Measurements from ENCODE around the gene PMM2. TPM values are rescaled to one million over a fixed set of nuclear protein-coding genes. Genes with fewer than 3 reads are reported as not detected.

The PMM2 gene
- 27.6 and 29.5 TPM in 2 replicates for total RNA-seq

DNA sequence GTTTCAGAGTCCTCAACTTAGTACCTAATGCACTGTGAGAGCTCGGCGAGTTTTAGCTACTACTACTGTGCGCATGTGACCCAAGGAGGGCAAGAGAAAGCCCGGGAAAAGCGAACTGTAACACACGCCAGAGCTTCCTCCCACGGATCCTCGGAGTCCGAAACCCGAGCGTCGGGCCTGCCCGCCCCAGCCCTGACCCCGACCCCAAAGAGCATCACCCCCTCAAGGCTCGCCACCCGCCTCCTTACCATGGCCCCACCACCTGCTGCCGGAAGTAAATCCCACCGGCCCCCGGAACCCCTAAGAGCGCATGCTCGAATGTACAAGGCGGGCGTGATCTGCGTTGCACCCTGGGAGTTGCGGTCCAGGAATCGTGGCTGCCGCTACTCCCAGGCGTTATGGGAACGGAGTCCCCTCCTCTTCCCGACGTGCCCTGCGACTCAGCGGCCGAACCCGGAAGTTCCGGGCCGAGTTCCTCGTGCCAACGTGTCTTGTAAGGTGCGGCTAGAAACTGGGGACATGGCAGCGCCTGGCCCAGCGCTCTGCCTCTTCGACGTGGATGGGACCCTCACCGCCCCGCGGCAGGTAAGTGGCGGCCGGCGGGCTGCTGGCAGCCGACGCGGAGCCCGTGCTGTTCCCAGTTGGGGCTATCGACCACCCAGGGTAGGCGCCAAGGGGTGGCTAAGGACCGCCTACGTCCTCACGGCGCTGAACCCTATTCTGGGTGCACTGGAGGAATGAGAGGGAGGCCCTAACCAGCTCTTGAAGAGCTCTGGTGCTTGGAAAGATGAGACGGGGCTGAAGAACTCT, at the start of gene PMM2, which contains the start of gene TMEM186:
PMM2 (plus strand) TSS at position 476 of the 810 bp plus-strand sequence; CDS start at position 520, 44 bp downstream.
TMEM186 (minus strand) TSS at position 276 of the 810 bp plus-strand sequence; CDS start at position 251, 25 bp downstream.

DNA sequence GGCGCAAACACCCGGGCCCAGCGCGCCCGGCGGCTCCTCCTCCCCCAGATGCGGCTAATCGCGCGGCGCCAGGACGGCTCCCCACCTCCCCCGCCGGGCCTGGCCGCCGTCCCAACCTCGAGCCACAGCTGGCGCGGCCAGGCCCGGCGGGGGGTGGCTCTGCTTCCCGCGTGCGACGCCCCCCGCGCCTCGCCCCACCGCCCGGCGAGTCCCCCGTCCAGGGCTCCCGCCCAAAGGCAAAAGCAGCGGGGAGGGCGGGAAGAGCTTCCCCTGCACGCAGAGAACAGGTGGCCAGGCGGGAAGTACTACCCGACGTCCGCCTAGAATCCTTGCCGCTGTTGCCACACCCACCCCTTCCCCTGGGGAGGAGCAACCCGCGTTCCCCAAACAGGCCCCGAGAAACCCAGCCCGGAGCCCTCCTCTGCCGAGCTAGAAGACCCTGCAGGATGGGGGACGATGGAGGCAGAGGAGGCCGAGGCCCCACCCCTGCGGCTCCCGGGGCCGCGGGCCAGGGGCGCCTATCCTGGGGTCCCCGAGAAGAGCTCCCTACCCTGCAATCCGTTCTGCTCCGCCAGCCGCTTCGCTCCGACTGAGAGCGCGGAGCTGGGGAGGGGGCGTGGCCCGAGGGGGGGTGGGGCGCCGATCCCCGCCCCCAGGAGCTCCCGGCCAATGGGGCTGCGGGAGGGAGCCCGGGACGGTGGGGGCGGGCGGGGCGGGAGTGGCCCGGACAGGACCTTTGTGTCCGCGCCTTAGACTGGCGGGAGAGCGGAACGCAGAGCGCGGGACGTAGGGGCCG, 71.0 kb downstream of the PMM2 start, which contains the start of gene CARHSP1:
CARHSP1 (minus strand) TSS at position 591 of the 796 bp plus-strand sequence. CDS start 9,678 bp downstream, outside the sequence.

GRCh38 chr16:8882041-8882617, 84.5 kb downstream of the PMM2 start, which contains the start of gene LITAFD:
Gene LITAFD (plus strand): TSS chr16:8882351. CDS start chr16:8884356, 2,005 bp downstream.

Other genes starting within 250 kb of the PMM2 start
- not detected in 2 replicates for gene TMEM114, start 207.3 kb upstream of the PMM2 start, total RNA-seq
- gene METTL22, start 176.1 kb upstream of the PMM2 start, total RNA-seq, result 20.8 and 27.3 TPM in 2 replicates
- 0.91 and 1.3 TPM in 2 replicates for gene ABAT, start 123.2 kb upstream of the PMM2 start, total RNA-seq
- gene TMEM186, start 200 bp upstream of the PMM2 start, total RNA-seq, result 6.4 and 6.8 TPM in 2 replicates
- gene CARHSP1, start 71.2 kb downstream of the PMM2 start, total RNA-seq, result 109 and 122 TPM in 2 replicates
- not detected in 2 replicates for gene LITAFD, start 84.5 kb downstream of the PMM2 start, total RNA-seq
- 41.0 and 65.9 TPM in 2 replicates for gene USP7, start 166.1 kb downstream of the PMM2 start, total RNA-seq

Data from epithelial cell of umbilical artery (primary cell).